ENCODE data around the gene EPS8L1.

The EPS8L1 gene

GRCh38 chr19:55091126-55091910 lies 15.6 kb downstream of the EPS8L1 start:
- TF ChIP-seq, protein P1, sequence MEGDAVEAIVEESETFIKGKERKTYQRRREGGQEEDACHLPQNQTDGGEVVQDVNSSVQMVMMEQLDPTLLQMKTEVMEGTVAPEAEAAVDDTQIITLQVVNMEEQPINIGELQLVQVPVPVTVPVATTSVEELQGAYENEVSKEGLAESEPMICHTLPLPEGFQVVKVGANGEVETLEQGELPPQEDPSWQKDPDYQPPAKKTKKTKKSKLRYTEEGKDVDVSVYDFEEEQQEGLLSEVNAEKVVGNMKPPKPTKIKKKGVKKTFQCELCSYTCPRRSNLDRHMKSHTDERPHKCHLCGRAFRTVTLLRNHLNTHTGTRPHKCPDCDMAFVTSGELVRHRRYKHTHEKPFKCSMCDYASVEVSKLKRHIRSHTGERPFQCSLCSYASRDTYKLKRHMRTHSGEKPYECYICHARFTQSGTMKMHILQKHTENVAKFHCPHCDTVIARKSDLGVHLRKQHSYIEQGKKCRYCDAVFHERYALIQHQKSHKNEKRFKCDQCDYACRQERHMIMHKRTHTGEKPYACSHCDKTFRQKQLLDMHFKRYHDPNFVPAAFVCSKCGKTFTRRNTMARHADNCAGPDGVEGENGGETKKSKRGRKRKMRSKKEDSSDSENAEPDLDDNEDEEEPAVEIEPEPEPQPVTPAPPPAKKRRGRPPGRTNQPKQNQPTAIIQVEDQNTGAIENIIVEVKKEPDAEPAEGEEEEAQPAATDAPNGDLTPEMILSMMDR (IDR thresholded peaks at IDR 0.05; ENCODE audit: control insufficient read depth, insufficient read depth, low read depth, low read length, missing control alignments): no peak
- no peak overlapping the region for H3K4me3 ChIP-seq (ENCODE audit: control insufficient read depth, low read depth, low read length)
- DNase-seq (ENCODE audit: low read depth): no peak

DNA sequence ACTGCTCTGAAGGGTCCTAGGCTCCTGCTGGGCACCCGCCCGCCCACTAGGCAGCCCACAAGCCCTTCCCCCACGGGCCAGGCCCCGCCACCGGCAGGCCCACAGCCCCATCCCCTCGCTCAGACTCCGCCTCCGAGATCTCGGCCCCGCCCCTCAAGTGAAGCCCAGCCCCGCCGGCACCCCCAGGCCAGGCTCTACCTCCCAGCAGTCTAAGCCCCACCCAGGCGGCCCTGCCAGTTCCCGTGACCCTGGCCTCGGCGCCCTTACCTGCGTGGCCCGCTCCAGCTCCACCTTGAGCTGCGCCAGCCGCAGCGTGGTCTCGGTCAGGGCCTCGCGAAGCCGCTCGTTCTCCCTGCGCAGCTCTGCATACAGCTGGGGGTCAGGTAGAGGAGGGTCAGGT lies 16.3 kb downstream of the EPS8L1 start:
- DNase-seq (ENCODE audit: low read depth): no peak
- H3K4me3 ChIP-seq (ENCODE audit: control insufficient read depth, low read depth, low read length): no peak overlapping the region
- TF ChIP-seq, protein P1 (IDR thresholded peaks at IDR 0.05; ENCODE audit: control insufficient read depth, insufficient read depth, low read depth, low read length, missing control alignments): no peak

- no peak for DNase-seq (ENCODE audit: low read depth)
- TF ChIP-seq, protein P1 (IDR thresholded peaks at IDR 0.05; ENCODE audit: control insufficient read depth, insufficient read depth, low read depth, low read length, missing control alignments): no peak
Observed at GRCh38 chr19:55092423-55093318, 17.0 kb downstream of the EPS8L1 start.

GRCh38 chr19:55094456-55095259 lies 19.0 kb downstream of the EPS8L1 start:
- no peak for DNase-seq (ENCODE audit: low read depth)
- no peak overlapping the region for H3K4me3 ChIP-seq (ENCODE audit: control insufficient read depth, low read depth, low read length)
- TF ChIP-seq, protein P1 (IDR thresholded peaks at IDR 0.05; ENCODE audit: control insufficient read depth, insufficient read depth, low read depth, low read length, missing control alignments): no peak

More at GRCh38 chr19:55092423-55093318, 17.0 kb downstream of the EPS8L1 start:
- no peak overlapping the region for H3K4me3 ChIP-seq (ENCODE audit: control insufficient read depth, low read depth, low read length)

DNA sequence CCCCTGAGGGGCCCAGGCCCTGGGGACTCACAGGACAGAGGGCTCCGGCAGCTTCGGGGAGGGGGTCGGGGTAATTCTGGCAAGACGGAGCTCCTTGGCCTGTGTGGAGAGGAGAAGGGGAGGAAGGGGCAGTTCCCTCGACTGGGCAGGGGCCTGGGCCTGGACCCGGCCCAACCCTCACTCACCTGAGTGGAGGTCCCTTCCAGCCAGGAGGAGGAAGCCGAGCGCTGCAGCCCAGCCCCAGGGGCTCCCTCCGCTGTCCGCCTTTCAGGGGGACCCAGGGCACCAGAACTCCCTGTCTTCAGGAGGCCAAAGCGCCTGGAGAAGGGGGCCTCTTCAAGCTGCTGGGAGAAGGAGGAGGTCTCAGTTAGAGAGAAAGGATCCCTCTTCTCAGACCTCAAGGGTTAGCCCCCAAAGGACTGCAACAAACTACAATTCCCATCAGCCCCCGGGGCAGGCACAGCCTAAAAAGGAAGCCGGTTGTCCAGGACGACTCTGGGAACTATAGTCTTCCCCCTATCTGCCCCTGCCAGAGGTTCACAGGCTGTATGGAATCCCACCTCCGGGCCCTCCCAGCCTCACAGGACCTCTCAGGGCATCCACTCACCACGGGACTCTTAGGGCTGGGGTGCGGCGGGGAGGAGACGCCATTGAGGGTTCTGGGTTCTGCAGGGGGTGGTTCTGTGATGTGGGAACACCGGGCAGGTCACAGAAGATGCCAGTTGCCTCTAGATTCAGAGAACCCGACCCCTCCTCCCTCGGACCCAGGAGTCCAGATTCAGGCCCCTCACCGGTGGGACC lies 19.8 kb downstream of the EPS8L1 start:
- TF ChIP-seq, protein P1 (IDR thresholded peaks at IDR 0.05; ENCODE audit: control insufficient read depth, insufficient read depth, low read depth, low read length, missing control alignments): no peak
- H3K4me3 ChIP-seq (ENCODE audit: control insufficient read depth, low read depth, low read length): no peak overlapping the region
- no peak for DNase-seq (ENCODE audit: low read depth)

Measured in AG09309 (cell line).